Uterus (tissue), 4 donors: Measurements from ENCODE around the gene TYW1. TPM values are rescaled to one million over a fixed set of nuclear protein-coding genes. Genes with fewer than 3 reads are reported as not detected.
"Not testable (repeated sequence)": the region's sequence is repeated elsewhere in the genome, so short reads cannot be mapped to it uniquely, and the experiment has no call there.

ENCODE experiments used
- DNase-seq, 2 donors: peaks; one replicate each; pipeline ENCODE4 v3.0.0-alpha.2; 2019 to 2020
- H3K27ac ChIP-seq, 2 donors: fragments of 200-600 bp; sonication (generic); 1 replicate in 1 of 2; 2 replicates in 1 of 2; pipeline ENCODE4 v1.5.1; 2016 to 2018
- H3K27me3 ChIP-seq, 2 donors: fragments of 200-600 bp; sonication (generic); one replicate each; pipeline ENCODE4 v1.5.1; 2018 to 2019; ENCODE audit warnings: control low read depth in 1 of 2
- H3K36me3 ChIP-seq, 2 donors: fragments of 200-600 bp; sonication (generic); one replicate each; pipeline ENCODE4 v1.5.1; 2019; ENCODE audit warnings: control low read depth in 1 of 2
- H3K4me1 ChIP-seq, 2 donors: fragments of 200-600 bp; sonication (generic); one replicate each; pipeline ENCODE4 v1.5.1; 2018 to 2019; ENCODE audit warnings: control low read depth in 1 of 2
- H3K4me3 ChIP-seq, 2 donors: fragments of 200-600 bp; sonication (generic); 1 replicate in 1 of 2; 2 replicates in 1 of 2; pipeline ENCODE4 v1.5.1; 2018 to 2019; ENCODE audit warnings: mild to moderate bottlenecking in 1 of 2
- H3K9me3 ChIP-seq, 2 donors: fragments of 200-600 bp; sonication (generic); one replicate each; pipeline ENCODE4 v1.5.1; 2019; ENCODE audit warnings: control low read depth in 1 of 2
- CTCF ChIP-seq, 4 experiments: fragments of 200-600 bp in 2 of 4; fragments of 450-650 bp in 2 of 4; sonication (generic) in 2 of 4; IDR thresholded peaks; one replicate each; pipeline ENCODE4 v1.5.1; 2016 to 2019; ENCODE audit warnings: antibody characterized with exemption in 4 of 4, mild to moderate bottlenecking in 2 of 4, moderate library complexity in 1 of 4
- POLR2A ChIP-seq, 2 donors: fragments of 450-650 bp; IDR thresholded peaks; one replicate each; pipeline ENCODE4 v1.6.1; 2016; ENCODE audit warnings: antibody characterized with exemption in 2 of 2, mild to moderate bottlenecking in 1 of 2, moderate library complexity in 1 of 2
- intact Hi-C: fragments of 100-400 bp; cut with DNase I; formaldehyde crosslinking; loops from one replicate; pipeline ENCODE4 v1.15.1; 2023; ENCODE audit warnings: low total_unique reads
- total RNA-seq, 4 donors: library from RNA; depleted of rRNA in 3 of 4; stranded (reverse); fragments of >200 nt in 3 of 4; gene quantifications; one replicate each; pipeline versions ENCODE4 v1.1.0 to v1.2.4, GENCODE V29; 2014 to 2023
- donor health status: DM: yes; HTN: yes; CAD: no.

Gene TYW1
- total RNA-seq: 10 to 100 TPM; 28.1 to 57.9 (median 36.4) TPM

- peak; percentile 99 for DNase-seq
- H3K36me3 ChIP-seq, H3K9me3 ChIP-seq, intact Hi-C loops, H3K4me1 ChIP-seq, H3K27me3 ChIP-seq: not testable (repeated sequence)
- Histone ChIP-seq H3K4me3 (peak within 1 kb of the TSS; percentile 55 to 87), H3K27ac (peak within 1 kb of the TSS; percentile 81 to 96)
- TF ChIP-seq POLR2A (IDR thresholded peaks at IDR 0.05) (peak; percentile 34 to 61), CTCF (IDR thresholded peaks at IDR 0.05) (peak in 1 of 4 experiments; percentile 11)
These were observed at the start of gene TYW1 for GRCh38 chr7:66996444-66997191. Gene TYW1, plus strand, starts transcription at chr7:66996833. Its CDS starts 146 bp downstream, at chr7:66996979.

- intact Hi-C loops: no loop called here
These were observed 48.0 kb upstream of the TYW1 start for GRCh38 chr7:66948480-66949109.

GRCh38 chr7:66950311-66950710 lies 46.3 kb upstream of the TYW1 start:
- DNase-seq: no peak
- Histone ChIP-seq H3K4me3 (no peak overlapping the region), H3K9me3 (no peaks in the 10 kb centered on the region), H3K36me3 (no peaks in the 10 kb centered on the region), H3K4me1 (no peaks in the 10 kb centered on the region), H3K27ac (no peak overlapping the region), H3K27me3 (no peaks in the 10 kb centered on the region)
- TF ChIP-seq CTCF (IDR thresholded peaks at IDR 0.05): no peak
- no peak for TF ChIP-seq POLR2A (IDR thresholded peaks at IDR 0.05)
- intact Hi-C loops: no loop called here

More at GRCh38 chr7:66948480-66949109, 48.0 kb upstream of the TYW1 start:
- H3K27ac ChIP-seq: no peak overlapping the region
- H3K9me3 ChIP-seq: no peaks in the 10 kb centered on the region
- no peaks in the 10 kb centered on the region for H3K36me3 ChIP-seq
- no peaks in the 10 kb centered on the region for H3K27me3 ChIP-seq
- no peaks in the 10 kb centered on the region for H3K4me1 ChIP-seq
- DNase-seq: no peak
- no peak for TF ChIP-seq CTCF (IDR thresholded peaks at IDR 0.05)
- TF ChIP-seq POLR2A (IDR thresholded peaks at IDR 0.05): no peak
- no peak overlapping the region for H3K4me3 ChIP-seq

- TF ChIP-seq POLR2A (IDR thresholded peaks at IDR 0.05) (no peak), CTCF (IDR thresholded peaks at IDR 0.05) (no peak)
- H3K36me3 ChIP-seq: no peaks in the 10 kb centered on the region
These were observed 45.9 kb upstream of the TYW1 start for GRCh38 chr7:66950763-66951162.

GRCh38 chr7:66952343-66953043 lies 44.1 kb upstream of the TYW1 start:
- no peaks in the 10 kb centered on the region for H3K9me3 ChIP-seq
- no peak overlapping the region for H3K4me3 ChIP-seq
- H3K36me3 ChIP-seq: no peaks in the 10 kb centered on the region
- H3K27me3 ChIP-seq: no peaks in the 10 kb centered on the region
- H3K27ac ChIP-seq: no peak overlapping the region
- DNase-seq: no peak
- H3K4me1 ChIP-seq: no peaks in the 10 kb centered on the region
- intact Hi-C loops: no loop called here
- TF ChIP-seq POLR2A (IDR thresholded peaks at IDR 0.05): no peak
- TF ChIP-seq CTCF (IDR thresholded peaks at IDR 0.05): no peak

More at GRCh38 chr7:66950763-66951162, 45.9 kb upstream of the TYW1 start:
- intact Hi-C loops: no loop called here
- DNase-seq: no peak
- H3K27ac ChIP-seq: no peak overlapping the region
- no peak overlapping the region for H3K4me3 ChIP-seq
- H3K4me1 ChIP-seq: no peaks in the 10 kb centered on the region
- H3K9me3 ChIP-seq: no peaks in the 10 kb centered on the region
- H3K27me3 ChIP-seq: no peaks in the 10 kb centered on the region
